ENCODE results near the gene SUOX. TPM values are rescaled to one million over a fixed set of nuclear protein-coding genes. Genes with fewer than 3 reads are reported as not detected.
"Not testable (repeated sequence)": the region's sequence is repeated elsewhere in the genome, so short reads cannot be mapped to it uniquely, and the experiment has no call there.

Gene SUOX
- polyA plus RNA-seq, 1 donor from 2014 or later, result 13.1 TPM

GRCh38 chr12:55999999-56000540 lies 3.0 kb downstream of the SUOX start:
- H3K9me3 ChIP-seq (ENCODE audit: low read length); H3K27me3 ChIP-seq (ENCODE audit: insufficient read depth, low read depth, low read length); H3K36me3 ChIP-seq (ENCODE audit: insufficient read depth, low read length); H3K9me2 ChIP-seq (ENCODE audit: insufficient read depth, low read length); H4K20me1 ChIP-seq (ENCODE audit: insufficient read depth); H3K79me2 ChIP-seq (replicated peaks; ENCODE audit: insufficient read depth, low read length); H3K9ac ChIP-seq (ENCODE audit: low read length); H3K27ac ChIP-seq (ENCODE audit: low read length); H3K4me2 ChIP-seq (ENCODE audit: low read length); H3K4me3 ChIP-seq (ENCODE audit: low read length); H3F3A ChIP-seq (ENCODE audit: insufficient read depth, low read length, poor library complexity, severe bottlenecking); H2AFZ ChIP-seq (ENCODE audit: low read depth, low read length): not testable (repeated sequence)

GRCh38 chr12:56001487-56002100 lies 4.5 kb downstream of the SUOX start:
- H3K9ac ChIP-seq (ENCODE audit: low read length), result no peak overlapping the region
- H3F3A ChIP-seq (ENCODE audit: insufficient read depth, low read length, poor library complexity, severe bottlenecking), result no peaks in the 10 kb centered on the region
- H3K27ac ChIP-seq (ENCODE audit: low read length), result no peak overlapping the region
- H4K20me1 ChIP-seq (ENCODE audit: insufficient read depth), result no peaks in the 10 kb centered on the region
- no peaks in the 10 kb centered on the region for H3K9me2 ChIP-seq (ENCODE audit: insufficient read depth, low read length)
- no peaks in the 10 kb centered on the region for H3K36me3 ChIP-seq (ENCODE audit: insufficient read depth, low read length)
- no peak overlapping the region for H3K4me2 ChIP-seq (ENCODE audit: low read length)
- H3K27me3 ChIP-seq (ENCODE audit: insufficient read depth, low read depth, low read length), result no peaks in the 10 kb centered on the region
- no peaks in the 10 kb centered on the region for H3K9me3 ChIP-seq (ENCODE audit: low read length)
- no peak overlapping the region for H3K4me3 ChIP-seq (ENCODE audit: low read length)
- H2AFZ ChIP-seq (ENCODE audit: low read depth, low read length), result no peak overlapping the region
- TF ChIP-seq RAD21 (conservative IDR thresholded peaks at IDR 0.05), result no peak
- no peak for TF ChIP-seq SMC3 (conservative IDR thresholded peaks at IDR 0.05; ENCODE audit: poor library complexity)
- no peak for TF ChIP-seq TAF1 (IDR thresholded peaks at IDR 0.05; ENCODE audit: low read depth)
- TF ChIP-seq MXI1 (conservative IDR thresholded peaks at IDR 0.05; ENCODE audit: poor library complexity, severe bottlenecking), result no peak
- TF ChIP-seq POLR2AphosphoS5 (IDR thresholded peaks at IDR 0.05), result no peak
- TF ChIP-seq EP300 (conservative IDR thresholded peaks at IDR 0.05; ENCODE audit: poor library complexity, severe bottlenecking), result no peak
- no peak for TF ChIP-seq EZH2 (IDR thresholded peaks at IDR 0.05; ENCODE audit: borderline replicate concordance, insufficient read depth, low read length, poor library complexity, severe bottlenecking)
- TF ChIP-seq CTCF (IDR thresholded peaks at IDR 0.05; ENCODE audit: poor library complexity, severe bottlenecking), result no peak
- TF ChIP-seq REST (IDR thresholded peaks at IDR 0.05; ENCODE audit: borderline replicate concordance), result no peak
- peaks cover 4% of the 10 kb centered on the region for H3K79me2 ChIP-seq (replicated peaks; ENCODE audit: insufficient read depth, low read length)

- not testable (repeated sequence) for H3K4me2 ChIP-seq (ENCODE audit: low read length); H3K27me3 ChIP-seq (ENCODE audit: insufficient read depth, low read depth, low read length); H3K36me3 ChIP-seq (ENCODE audit: insufficient read depth, low read length); H3K9me3 ChIP-seq (ENCODE audit: low read length); H3K9me2 ChIP-seq (ENCODE audit: insufficient read depth, low read length); H3K4me3 ChIP-seq (ENCODE audit: low read length); H2AFZ ChIP-seq (ENCODE audit: low read depth, low read length); H4K20me1 ChIP-seq (ENCODE audit: insufficient read depth); H3F3A ChIP-seq (ENCODE audit: insufficient read depth, low read length, poor library complexity, severe bottlenecking); H3K79me2 ChIP-seq (replicated peaks; ENCODE audit: insufficient read depth, low read length); H3K9ac ChIP-seq (ENCODE audit: low read length); H3K27ac ChIP-seq (ENCODE audit: low read length)
These were observed 6.3 kb downstream of the SUOX start for GRCh38 chr12:56003376-56003775.
